ENCODE measurements around the gene ICA1.

ICA1 gene

GRCh38 chr7:8282871-8283270, 20.9 kb upstream of the ICA1 start:
- no peak for TF ChIP-seq CTCF (IDR thresholded peaks at IDR 0.05; ENCODE audit: low read depth, low read length)
- no peak for DNase-seq (ENCODE audit: extremely low read depth, low read depth)

- DNase-seq (ENCODE audit: extremely low read depth, low read depth): no peak
- TF ChIP-seq CTCF (IDR thresholded peaks at IDR 0.05; ENCODE audit: low read depth, low read length): no peak
Observed at GRCh38 chr7:8282162-8282561, 20.2 kb upstream of the ICA1 start.

- DNase-seq (ENCODE audit: extremely low read depth, low read depth): no peak
- TF ChIP-seq CTCF (IDR thresholded peaks at IDR 0.05; ENCODE audit: low read depth, low read length): no peak
Observed at GRCh38 chr7:8278183-8278582, 16.2 kb upstream of the ICA1 start.

- DNase-seq (ENCODE audit: extremely low read depth, low read depth): no peak
- no peak for TF ChIP-seq CTCF (IDR thresholded peaks at IDR 0.05; ENCODE audit: low read depth, low read length)
Observed at GRCh38 chr7:8277394-8277982, 15.5 kb upstream of the ICA1 start.

- no peak for TF ChIP-seq CTCF (IDR thresholded peaks at IDR 0.05; ENCODE audit: low read depth, low read length)
- no peak for DNase-seq (ENCODE audit: extremely low read depth, low read depth)
Observed at GRCh38 chr7:8274589-8274988, 12.6 kb upstream of the ICA1 start.

- TF ChIP-seq CTCF (IDR thresholded peaks at IDR 0.05; ENCODE audit: low read depth, low read length): no peak
- no peak for DNase-seq (ENCODE audit: extremely low read depth, low read depth)
Observed at GRCh38 chr7:8271960-8272359, 10.0 kb upstream of the ICA1 start.

GRCh38 chr7:8263048-8263447, 1.1 kb upstream of the ICA1 start:
- DNase-seq (ENCODE audit: extremely low read depth, low read depth): no peak
- no peak for TF ChIP-seq CTCF (IDR thresholded peaks at IDR 0.05; ENCODE audit: low read depth, low read length)
